Measurements from ENCODE around the gene ZDHHC11B. TPM values are rescaled to one million over a fixed set of nuclear protein-coding genes. Genes with fewer than 3 reads are reported as not detected.

ZDHHC11B gene
- polyA plus RNA-seq, 1 donor from 2014 or later = 9.9 TPM

GRCh38 chr5:674630-675011 lies 109.9 kb downstream of the ZDHHC11B start:
- no peaks in the 10 kb centered on the region for H3K36me3 ChIP-seq (ENCODE audit: insufficient read depth, low read length)
- no peak overlapping the region for H3K9ac ChIP-seq (ENCODE audit: low read length)
- no peak overlapping the region for H3K27ac ChIP-seq (ENCODE audit: low read length)
- no peaks in the 10 kb centered on the region for H3K9me3 ChIP-seq (ENCODE audit: low read length)
- H4K20me1 ChIP-seq (ENCODE audit: insufficient read depth) = no peaks in the 10 kb centered on the region
- H3F3A ChIP-seq (ENCODE audit: insufficient read depth, low read length, poor library complexity, severe bottlenecking) = no peaks in the 10 kb centered on the region
- no peak for TF ChIP-seq RAD21 (conservative IDR thresholded peaks at IDR 0.05)
- no peak for TF ChIP-seq TAF1 (IDR thresholded peaks at IDR 0.05; ENCODE audit: low read depth)
- no peak for TF ChIP-seq EP300 (conservative IDR thresholded peaks at IDR 0.05; ENCODE audit: poor library complexity, severe bottlenecking)
- no peak for TF ChIP-seq SMC3 (conservative IDR thresholded peaks at IDR 0.05; ENCODE audit: poor library complexity)
- no peak for TF ChIP-seq REST (IDR thresholded peaks at IDR 0.05; ENCODE audit: borderline replicate concordance)
- no peak for TF ChIP-seq EZH2 (IDR thresholded peaks at IDR 0.05; ENCODE audit: borderline replicate concordance, insufficient read depth, low read length, poor library complexity, severe bottlenecking)
- no peak for TF ChIP-seq CTCF (IDR thresholded peaks at IDR 0.05; ENCODE audit: poor library complexity, severe bottlenecking)
- TF ChIP-seq MXI1 (conservative IDR thresholded peaks at IDR 0.05; ENCODE audit: poor library complexity, severe bottlenecking) = no peak
- no peak for TF ChIP-seq POLR2AphosphoS5 (IDR thresholded peaks at IDR 0.05)
- H3K4me3 ChIP-seq (ENCODE audit: low read length) = no peak overlapping the region
- no peak overlapping the region for H3K4me2 ChIP-seq (ENCODE audit: low read length)
- no peaks in the 10 kb centered on the region for H3K27me3 ChIP-seq (ENCODE audit: insufficient read depth, low read depth, low read length)
- no peaks in the 10 kb centered on the region for H3K79me2 ChIP-seq (replicated peaks; ENCODE audit: insufficient read depth, low read length)
- no peaks in the 10 kb centered on the region for H3K9me2 ChIP-seq (ENCODE audit: insufficient read depth, low read length)
- H2AFZ ChIP-seq (ENCODE audit: low read depth, low read length) = no peak overlapping the region

GRCh38 chr5:673831-674629 lies 110.5 kb downstream of the ZDHHC11B start:
- Histone ChIP-seq H3K36me3 (ENCODE audit: insufficient read depth, low read length) (no peaks in the 10 kb centered on the region), H3K9ac (ENCODE audit: low read length) (no peak overlapping the region), H2AFZ (ENCODE audit: low read depth, low read length) (no peak overlapping the region), H3K9me2 (ENCODE audit: insufficient read depth, low read length) (no peaks in the 10 kb centered on the region), H3F3A (ENCODE audit: insufficient read depth, low read length, poor library complexity, severe bottlenecking) (no peaks in the 10 kb centered on the region), H4K20me1 (ENCODE audit: insufficient read depth) (no peaks in the 10 kb centered on the region), H3K9me3 (ENCODE audit: low read length) (no peaks in the 10 kb centered on the region), H3K4me2 (ENCODE audit: low read length) (no peak overlapping the region), H3K27me3 (ENCODE audit: insufficient read depth, low read depth, low read length) (no peaks in the 10 kb centered on the region), H3K79me2 (replicated peaks; ENCODE audit: insufficient read depth, low read length) (no peaks in the 10 kb centered on the region), H3K27ac (ENCODE audit: low read length) (no peak overlapping the region), H3K4me3 (ENCODE audit: low read length) (no peak overlapping the region)
- TF ChIP-seq POLR2AphosphoS5 (IDR thresholded peaks at IDR 0.05) = no peak
- TF ChIP-seq TAF1 (IDR thresholded peaks at IDR 0.05; ENCODE audit: low read depth) = no peak
- no peak for TF ChIP-seq EZH2 (IDR thresholded peaks at IDR 0.05; ENCODE audit: borderline replicate concordance, insufficient read depth, low read length, poor library complexity, severe bottlenecking)
- no peak for TF ChIP-seq CTCF (IDR thresholded peaks at IDR 0.05; ENCODE audit: poor library complexity, severe bottlenecking)
- TF ChIP-seq SMC3 (conservative IDR thresholded peaks at IDR 0.05; ENCODE audit: poor library complexity) = no peak
- no peak for TF ChIP-seq REST (IDR thresholded peaks at IDR 0.05; ENCODE audit: borderline replicate concordance)
- TF ChIP-seq RAD21 (conservative IDR thresholded peaks at IDR 0.05) = no peak
- no peak for TF ChIP-seq MXI1 (conservative IDR thresholded peaks at IDR 0.05; ENCODE audit: poor library complexity, severe bottlenecking)
